Kidney (tissue), 22 donors: ENCODE results near the gene SNX4. TPM values are rescaled to one million over a fixed set of nuclear protein-coding genes. Genes with fewer than 3 reads are reported as not detected.
A peak's percentile ranks its signal among the peaks of the same experiment; 100 is the strongest.

Experiments used
- DNase-seq, 5 donors: peaks; one replicate each; pipeline ENCODE4 v3.0.0-alpha.2; 2013 to 2020
- FAIRE-seq: peaks from 2 replicates; lab custom pipeline; 2012; peaks lifted over from hg19 to GRCh38; lab: Jason Lieb, UNC
- H3K27ac ChIP-seq, 2 donors: one replicate each; pipeline ENCODE4 v1.7.0; 2013; ENCODE audit warnings: low read depth in 2 of 2, low read length in 2 of 2, inconsistent platforms in 1 of 2
- H3K27me3 ChIP-seq: one replicate; pipeline ENCODE4 v1.7.1; 2013; ENCODE audit warnings: low read length, inconsistent platforms; ENCODE audit not compliant: control insufficient read depth, insufficient read depth
- H3K36me3 ChIP-seq, 3 donors: one replicate each; pipeline versions ENCODE4 v1.7.0 to v1.7.1; 2013; ENCODE audit warnings: low read length in 3 of 3, control low read depth in 1 of 3, inconsistent platforms in 1 of 3; ENCODE audit not compliant: insufficient read depth in 3 of 3, control insufficient read depth in 2 of 3
- H3K4me1 ChIP-seq, 3 donors: one replicate each; pipeline versions ENCODE4 v1.7.0 to v1.7.1; 2013; ENCODE audit warnings: low read length in 3 of 3, inconsistent platforms in 1 of 3, low read depth in 1 of 3; ENCODE audit not compliant: control insufficient read depth in 2 of 3, insufficient read depth in 2 of 3
- H3K4me3 ChIP-seq, 3 donors: one replicate each; pipeline versions ENCODE4 v1.7.0 to v1.8.1; 2013; ENCODE audit warnings: low read length in 3 of 3, control low read depth in 1 of 3, inconsistent platforms in 1 of 3
- H3K9ac ChIP-seq, 3 donors: one replicate each; pipeline versions ENCODE4 v1.7.0 to v1.7.1; 2013; ENCODE audit warnings: low read length in 3 of 3, control low read depth in 1 of 3, inconsistent platforms in 1 of 3
- H3K9me3 ChIP-seq, 3 donors: one replicate each; pipeline versions ENCODE4 v1.7.0 to v1.7.1; 2013; ENCODE audit warnings: low read length in 3 of 3, control low read depth in 1 of 3, inconsistent platforms in 1 of 3; ENCODE audit not compliant: control insufficient read depth in 2 of 3, insufficient read depth in 1 of 3
- intact Hi-C: fragments of 100-400 bp; cut with DNase I; formaldehyde crosslinking; loops from one replicate; pipeline ENCODE4 v1.11.1; 2022
- long read RNA-seq, 10 donors: library from polyadenylated mRNA in 1 of 10; unstranded in 1 of 10; transcript quantifications; one replicate each; pipeline ENCODE4 v2.0.0 and lab custom pipeline, GENCODE V29; 2021 to 2026
- polyA plus RNA-seq: library from polyadenylated mRNA; stranded (reverse); fragments of 350-450 nt; fragmentation: Illumina TruSeq; extraction: RNeasy Lipid Tissue Mini Kit (QIAGEN cat#74804); gene quantifications from one replicate; pipeline ENCODE4 v1.2.3, GENCODE V29; 2014; ENCODE audit warnings: low read depth, low replicate concordance; ENCODE audit not compliant: insufficient read depth
- total RNA-seq: library from RNA; stranded (reverse); fragmentation: NEBNext Ultra II Directional; extraction: Animal tissue kit (Norgen Biotek cat#: 25700); gene quantifications from one replicate; pipeline ENCODE4 v1.2.1, GENCODE V29; 2021
- TF ChIP-seq, protein P1 (sequence below): IDR thresholded peaks from 3 replicates; pipeline ENCODE4 v1.5.1; 2012; ENCODE audit warnings: mild to moderate bottlenecking, moderate library complexity, borderline replicate concordance; ENCODE audit not compliant: insufficient read depth; ENCODE audit errors: extremely low read depth
- donor health status: control.
- donor health status: control.
- donor health status: control.
- donor health status: control.
- donor health status: control.
- donor health status: DM: yes; HTN: yes; CAD: no.
- donor health status: Normal renal cell carcinoma (clear cell type).

The SNX4 gene
- total RNA-seq, result 46.1 TPM
- polyA plus RNA-seq, result 32.5 TPM
- long read RNA-seq, donor 1, transcript SNX4-201 (14 exons, 2,513 nt), result major isoform, 10 of 10 reads
- long read RNA-seq, donor 1, partial matches to known transcripts, result 0 of 10 reads
- long read RNA-seq, donor 1, other reads (novel, unspliced or antisense), result 0 of 10 reads
- long read RNA-seq, donor 2, transcript SNX4-201 (14 exons, 2,513 nt), result major isoform, 15 of 15 reads
- long read RNA-seq, donor 2, partial matches to known transcripts, result 0 of 15 reads
- long read RNA-seq, donor 2, other reads (novel, unspliced or antisense), result 0 of 15 reads
- long read RNA-seq, donor 3, transcript SNX4-201 (14 exons, 2,513 nt), result major isoform, 14 of 14 reads
- long read RNA-seq, donor 3, partial matches to known transcripts, result 0 of 14 reads
- long read RNA-seq, donor 3, other reads (novel, unspliced or antisense), result 0 of 14 reads
- long read RNA-seq, donor 4, transcript SNX4-201 (14 exons, 2,513 nt), result major isoform, 16 of 16 reads
- long read RNA-seq, donor 4, partial matches to known transcripts, result 0 of 16 reads
- long read RNA-seq, donor 4, other reads (novel, unspliced or antisense), result 0 of 16 reads
- long read RNA-seq, donor 5, partial matches to known transcripts, result 0 of 2 reads
- long read RNA-seq, donor 5, other reads (novel, unspliced or antisense), result 0 of 2 reads
- long read RNA-seq, donor 6, transcript SNX4-201 (14 exons, 2,513 nt), result major isoform, 22 of 30 reads
- long read RNA-seq, donor 6, partial matches to known transcripts, result 8 of 30 reads
- long read RNA-seq, donor 6, other reads (novel, unspliced or antisense), result 0 of 30 reads
- long read RNA-seq, donor 7, transcript SNX4-201 (14 exons, 2,513 nt), result major isoform, 77 of 90 reads
- long read RNA-seq, donor 7, partial matches to known transcripts, result 1 of 90 reads
- long read RNA-seq, donor 7, other reads (novel, unspliced or antisense), result 12 of 90 reads
- long read RNA-seq, donor 8, transcript SNX4-201 (14 exons, 2,513 nt), result major isoform, 11 of 11 reads
- long read RNA-seq, donor 8, partial matches to known transcripts, result 0 of 11 reads
- long read RNA-seq, donor 8, other reads (novel, unspliced or antisense), result 0 of 11 reads
- long read RNA-seq, donor 9, transcript SNX4-201 (14 exons, 2,513 nt), result major isoform, 11 of 11 reads
- long read RNA-seq, donor 9, partial matches to known transcripts, result 0 of 11 reads
- long read RNA-seq, donor 9, other reads (novel, unspliced or antisense), result 0 of 11 reads
- long read RNA-seq, donor 10, transcript SNX4-201 (14 exons, 2,513 nt), result major isoform, 5 of 6 reads
- long read RNA-seq, donor 10, partial matches to known transcripts, result 0 of 6 reads
- long read RNA-seq, donor 10, other reads (novel, unspliced or antisense), result 0 of 6 reads

GRCh38 chr3:125519678-125520562, at the start of gene SNX4:
TSS of gene SNX4 (minus strand) at chr3:125520202. CDS start at chr3:125520172, 30 bp downstream.
- Histone ChIP-seq H3K27me3 (no peaks in the 10 kb centered on the region), H3K4me3 (peak within 1 kb of the TSS; percentile 90 to 95 (median 91)), H3K9me3 (no peaks in the 10 kb centered on the region), H3K9ac (peak within 1 kb of the TSS; percentile 89 to 98 (median 95)), H3K36me3 (no peaks in the 10 kb centered on the region), H3K27ac (peak within 1 kb of the TSS; percentile 71 to 95), H3K4me1 (peaks cover 0 to 4% (median 2%) of the 10 kb centered on the region in 3 donors)
- FAIRE-seq, result no peak
- TF ChIP-seq, protein P1, sequence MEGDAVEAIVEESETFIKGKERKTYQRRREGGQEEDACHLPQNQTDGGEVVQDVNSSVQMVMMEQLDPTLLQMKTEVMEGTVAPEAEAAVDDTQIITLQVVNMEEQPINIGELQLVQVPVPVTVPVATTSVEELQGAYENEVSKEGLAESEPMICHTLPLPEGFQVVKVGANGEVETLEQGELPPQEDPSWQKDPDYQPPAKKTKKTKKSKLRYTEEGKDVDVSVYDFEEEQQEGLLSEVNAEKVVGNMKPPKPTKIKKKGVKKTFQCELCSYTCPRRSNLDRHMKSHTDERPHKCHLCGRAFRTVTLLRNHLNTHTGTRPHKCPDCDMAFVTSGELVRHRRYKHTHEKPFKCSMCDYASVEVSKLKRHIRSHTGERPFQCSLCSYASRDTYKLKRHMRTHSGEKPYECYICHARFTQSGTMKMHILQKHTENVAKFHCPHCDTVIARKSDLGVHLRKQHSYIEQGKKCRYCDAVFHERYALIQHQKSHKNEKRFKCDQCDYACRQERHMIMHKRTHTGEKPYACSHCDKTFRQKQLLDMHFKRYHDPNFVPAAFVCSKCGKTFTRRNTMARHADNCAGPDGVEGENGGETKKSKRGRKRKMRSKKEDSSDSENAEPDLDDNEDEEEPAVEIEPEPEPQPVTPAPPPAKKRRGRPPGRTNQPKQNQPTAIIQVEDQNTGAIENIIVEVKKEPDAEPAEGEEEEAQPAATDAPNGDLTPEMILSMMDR, result no peak
- DNase-seq, result peak; percentile 96 to 98 (median 97)
- intact Hi-C loops, result no loop called here

DNA sequence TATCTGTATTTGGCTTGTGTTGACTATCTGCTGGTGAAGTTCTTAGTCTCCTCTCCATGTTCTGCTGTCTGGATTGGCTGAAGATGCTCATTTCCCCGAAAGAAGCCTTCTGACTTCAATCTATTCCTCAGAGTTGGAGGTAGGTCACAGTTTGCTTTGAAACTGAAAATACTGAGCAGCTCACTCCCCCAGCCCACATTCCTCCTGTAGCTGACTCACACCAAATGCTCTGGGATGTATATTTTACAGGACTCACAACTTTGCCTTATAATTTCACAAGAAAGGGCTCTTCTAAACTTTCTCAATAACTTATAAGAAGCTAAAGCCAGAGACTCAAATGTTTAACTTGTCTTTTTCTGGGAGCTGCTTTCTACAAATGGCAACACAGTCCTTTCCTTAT, 36.3 kb upstream of the SNX4 start:
- TF ChIP-seq, protein P1, result no peak
- Histone ChIP-seq H3K9ac (no peak overlapping the region), H3K9me3 (no peaks in the 10 kb centered on the region), H3K4me3 (no peak overlapping the region), H3K27me3 (no peaks in the 10 kb centered on the region), H3K27ac (no peak overlapping the region), H3K36me3 (peaks cover 2 to 14% (median 3%) of the 10 kb centered on the region in 3 donors), H3K4me1 (no peaks in the 10 kb centered on the region)
- FAIRE-seq, result no peak
- DNase-seq, result no peak
- intact Hi-C loops, result no loop called here

- TF ChIP-seq, protein P1, result no peak
- peaks cover 2 to 9% (median 4%) of the 10 kb centered on the region in 3 donors for H3K36me3 ChIP-seq
- no peaks in the 10 kb centered on the region for H3K27me3 ChIP-seq
- no peak overlapping the region for H3K27ac ChIP-seq
- H3K9ac ChIP-seq, result no peak overlapping the region
- H3K4me3 ChIP-seq, result no peak overlapping the region
- no peaks in the 10 kb centered on the region for H3K4me1 ChIP-seq
- H3K9me3 ChIP-seq, result no peaks in the 10 kb centered on the region
- FAIRE-seq (no peak), DNase-seq (no peak)
- intact Hi-C loops, result no loop called here
These were observed 32.4 kb upstream of the SNX4 start for GRCh38 chr3:125552401-125552800.
